HEK293 (cell line): ENCODE measurements around the gene SEC22B.
"Not testable (repeated sequence)": the region's sequence is repeated elsewhere in the genome, so short reads cannot be mapped to it uniquely, and the experiment has no call there.

Experiments
- ZFP69B ChIP-seq: fragments of 450-650 bp; formaldehyde crosslinking; IDR thresholded peaks from 2 replicates; pipeline ENCODE4 v1.5.1; 2016; ENCODE audit warnings: missing biosample characterization, missing genetic modification characterization
- ZNF146 ChIP-seq: fragments of 450-650 bp; formaldehyde crosslinking; IDR thresholded peaks from 2 replicates; pipeline ENCODE4 v1.5.1; 2016; ENCODE audit warnings: missing biosample characterization, missing genetic modification characterization
- ZNF324 ChIP-seq: fragments of 450-650 bp; formaldehyde crosslinking; IDR thresholded peaks from 2 replicates; pipeline ENCODE4 v1.5.1; 2016; ENCODE audit warnings: missing biosample characterization, missing genetic modification characterization
- ZNF398 ChIP-seq: fragments of 450-650 bp; formaldehyde crosslinking; IDR thresholded peaks from 2 replicates; pipeline ENCODE4 v1.5.1; 2017; ENCODE audit warnings: missing biosample characterization, missing genetic modification characterization
- ZNF639 ChIP-seq: fragments of 450-650 bp; formaldehyde crosslinking; IDR thresholded peaks from 2 replicates; pipeline ENCODE4 v1.5.1; 2016; ENCODE audit warnings: missing biosample characterization, missing genetic modification characterization
- ZNF768 ChIP-seq: fragments of 450-650 bp; formaldehyde crosslinking; IDR thresholded peaks from 2 replicates; pipeline ENCODE4 v1.5.1; 2018; ENCODE audit warnings: missing biosample characterization, mild to moderate bottlenecking, missing genetic modification characterization
- TF ChIP-seq, protein P1 (sequence below): fragments of 450-650 bp; formaldehyde crosslinking; IDR thresholded peaks from 2 replicates; pipeline ENCODE4 v1.5.1; 2016; ENCODE audit warnings: missing biosample characterization, missing genetic modification characterization

DNA sequence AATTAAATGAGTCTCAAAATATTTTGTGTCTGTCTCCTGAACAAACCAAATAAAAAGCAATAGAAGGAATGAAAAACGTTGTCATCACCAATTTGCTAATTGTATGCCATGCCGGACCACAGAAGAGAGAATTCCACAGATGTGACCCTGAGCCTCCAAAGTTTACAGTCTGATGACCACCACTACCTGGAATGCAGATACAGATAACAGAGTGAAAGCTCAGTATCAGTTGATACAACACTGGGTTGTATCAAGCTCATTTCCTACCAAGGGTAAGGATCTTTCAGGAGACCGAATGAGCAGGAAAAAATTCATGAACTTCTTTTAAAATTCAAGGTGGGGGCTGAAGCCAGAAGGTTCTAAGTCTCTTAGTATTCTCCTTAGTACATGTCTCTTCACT is 64.5 kb downstream of the SEC22B start:
- not testable (repeated sequence) for TF ChIP-seq ZNF639; ZNF146; ZFP69B (tag by site-specific recombination); ZNF324 (tag by site-specific recombination); ZNF398; ZNF768 (tag by site-specific recombination)
- TF ChIP-seq, protein P1, sequence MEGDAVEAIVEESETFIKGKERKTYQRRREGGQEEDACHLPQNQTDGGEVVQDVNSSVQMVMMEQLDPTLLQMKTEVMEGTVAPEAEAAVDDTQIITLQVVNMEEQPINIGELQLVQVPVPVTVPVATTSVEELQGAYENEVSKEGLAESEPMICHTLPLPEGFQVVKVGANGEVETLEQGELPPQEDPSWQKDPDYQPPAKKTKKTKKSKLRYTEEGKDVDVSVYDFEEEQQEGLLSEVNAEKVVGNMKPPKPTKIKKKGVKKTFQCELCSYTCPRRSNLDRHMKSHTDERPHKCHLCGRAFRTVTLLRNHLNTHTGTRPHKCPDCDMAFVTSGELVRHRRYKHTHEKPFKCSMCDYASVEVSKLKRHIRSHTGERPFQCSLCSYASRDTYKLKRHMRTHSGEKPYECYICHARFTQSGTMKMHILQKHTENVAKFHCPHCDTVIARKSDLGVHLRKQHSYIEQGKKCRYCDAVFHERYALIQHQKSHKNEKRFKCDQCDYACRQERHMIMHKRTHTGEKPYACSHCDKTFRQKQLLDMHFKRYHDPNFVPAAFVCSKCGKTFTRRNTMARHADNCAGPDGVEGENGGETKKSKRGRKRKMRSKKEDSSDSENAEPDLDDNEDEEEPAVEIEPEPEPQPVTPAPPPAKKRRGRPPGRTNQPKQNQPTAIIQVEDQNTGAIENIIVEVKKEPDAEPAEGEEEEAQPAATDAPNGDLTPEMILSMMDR (tag by site-specific recombination) = not testable (repeated sequence)
